Glomerular endothelial cell (primary cell): Measurements from ENCODE around the gene TIMELESS. TPM values are rescaled to one million over a fixed set of nuclear protein-coding genes. Genes with fewer than 3 reads are reported as not detected.
"Not testable (repeated sequence)": the region's sequence is repeated elsewhere in the genome, so short reads cannot be mapped to it uniquely, and the experiment has no call there.

Experiments used
- DNase-seq: peaks from one replicate; pipeline ENCODE4 v3.0.0-alpha.2; 2011; ENCODE audit warnings: low read depth, low spot score; ENCODE audit errors: extremely low read depth
- total RNA-seq: library from RNA; depleted of rRNA; stranded (reverse); fragments of >200 nt; gene quantifications from 2 replicates; pipeline ENCODE4 v1.2.3, GENCODE V29; 2015

TIMELESS gene
- total RNA-seq, 1 donor from 2014 or later = 13.9 TPM

DNA sequence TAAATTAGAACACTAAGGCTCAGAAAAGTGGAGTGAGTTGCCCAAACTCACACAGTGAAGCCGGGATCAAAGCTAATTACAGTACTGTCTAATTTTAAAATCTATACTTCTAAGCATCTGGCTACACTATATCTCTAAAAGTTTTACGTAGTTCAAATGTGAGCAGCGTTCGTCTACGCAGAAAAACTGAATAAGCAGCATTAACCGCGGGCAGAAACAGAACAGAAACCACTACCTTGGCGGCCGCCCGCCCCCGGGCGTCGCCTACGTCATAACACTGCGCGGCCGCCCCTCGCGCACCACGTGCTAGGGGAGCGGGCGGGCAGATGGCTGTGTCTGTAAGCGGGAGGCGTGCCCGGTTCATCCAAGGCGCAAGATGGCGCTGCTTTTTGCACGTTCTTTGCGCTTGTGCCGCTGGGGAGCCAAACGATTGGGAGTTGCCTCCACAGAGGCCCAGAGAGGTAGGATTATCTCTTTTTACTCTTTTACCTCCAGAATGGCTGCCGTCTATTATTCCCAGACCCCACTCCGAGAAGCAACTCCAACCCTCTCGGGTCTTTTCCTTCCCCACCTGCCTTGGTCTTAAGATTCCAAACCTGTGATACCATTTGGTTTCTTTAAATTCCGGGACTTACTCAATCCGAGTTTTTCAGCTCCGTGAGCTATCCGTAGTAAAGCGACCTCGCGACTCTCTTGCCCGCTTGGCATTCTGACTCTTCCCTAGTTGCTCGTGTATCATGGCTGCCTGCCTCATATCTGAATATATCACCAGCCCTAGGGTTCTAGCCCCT, 19.2 kb upstream of the TIMELESS start, which contains the start of gene SPRYD4:
Gene SPRYD4, plus strand, starts transcription at position 363 of the 791 bp plus-strand sequence. Its CDS starts 14 bp downstream, at position 377.
- DNase-seq = peak; percentile 34

- no peak for DNase-seq
These were observed 13.3 kb upstream of the TIMELESS start for GRCh38 chr12:56462565-56462964.

DNA sequence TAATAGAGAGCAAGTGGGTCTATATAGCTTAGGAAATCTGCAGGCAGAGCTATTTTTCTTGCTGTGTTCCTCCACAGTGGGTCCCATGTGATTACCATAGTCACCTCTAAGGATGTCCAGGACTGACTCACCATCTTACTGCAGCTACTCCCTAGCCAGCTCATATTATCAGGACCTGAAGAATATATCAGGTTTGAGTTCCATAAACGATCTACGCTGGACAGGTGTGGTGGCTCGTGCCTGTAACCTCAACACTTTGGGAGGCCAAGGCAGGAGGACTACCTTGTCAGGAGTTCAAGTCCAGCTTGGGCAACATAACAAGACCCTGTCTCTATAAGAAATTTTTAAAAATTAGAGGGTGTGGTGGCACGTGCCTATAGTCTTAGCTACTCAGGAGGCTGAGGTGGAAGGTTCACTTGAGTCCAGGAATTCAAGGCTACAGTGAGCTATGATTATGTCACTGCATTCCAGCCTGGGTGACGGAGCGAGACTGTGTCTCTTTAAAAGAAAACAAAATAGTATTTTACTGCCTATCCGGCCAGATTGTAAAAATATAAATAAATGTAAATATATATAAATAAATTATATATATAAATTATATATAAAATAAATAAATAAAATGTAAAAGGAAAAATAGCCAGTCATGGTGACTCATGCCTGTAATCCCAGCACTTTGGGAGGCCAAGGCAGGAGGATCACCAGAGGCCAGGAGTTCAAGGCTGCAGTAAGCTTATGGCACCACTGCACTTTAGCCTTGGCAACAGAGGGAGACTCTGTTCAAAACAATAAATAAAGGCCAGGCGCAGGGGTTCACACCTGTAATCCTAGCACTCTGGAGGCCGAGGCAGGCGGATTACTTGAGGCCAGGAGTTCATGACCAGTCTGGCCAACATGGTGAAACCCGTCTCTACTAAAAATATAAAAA, 12.3 kb upstream of the TIMELESS start:
- no peak for DNase-seq

DNA sequence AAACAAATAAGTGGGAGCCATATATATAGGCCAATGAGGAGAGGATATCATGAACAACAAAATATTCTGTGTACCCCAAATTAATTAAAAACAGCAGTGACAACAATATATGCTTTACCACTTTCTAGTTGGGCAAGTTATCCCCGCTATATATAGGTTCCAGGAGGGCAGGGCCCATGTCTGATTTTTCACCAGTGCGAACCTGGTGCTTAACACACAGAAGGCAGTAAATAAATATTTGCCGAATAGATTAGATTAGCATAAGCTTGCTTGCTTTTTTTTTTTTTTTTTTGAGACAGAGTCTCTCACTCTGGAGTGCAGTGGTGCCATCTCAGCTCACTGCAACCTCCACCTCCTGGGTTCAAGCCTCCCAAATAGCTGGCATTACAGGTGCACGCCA, 8.6 kb upstream of the TIMELESS start:
- no peak for DNase-seq

DNA sequence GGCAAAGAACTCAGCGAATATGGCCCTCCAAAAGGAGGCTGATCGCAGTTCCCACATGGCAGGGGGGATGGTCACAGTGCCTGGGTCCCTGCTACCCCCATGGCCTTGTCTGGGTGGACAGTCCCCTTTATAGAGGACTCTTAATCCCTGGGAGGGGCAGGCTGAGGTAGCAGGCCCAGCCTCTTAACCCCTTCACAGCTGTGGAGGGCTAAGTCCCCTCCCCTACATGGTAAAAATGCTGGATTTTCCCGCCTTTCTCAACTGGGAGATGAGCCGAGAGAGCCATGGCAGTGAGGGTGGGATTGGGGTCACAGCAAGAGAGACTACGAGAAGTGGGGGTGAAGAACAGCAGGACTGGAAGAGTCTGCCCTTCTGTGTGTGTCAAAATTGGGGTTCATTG, 5.3 kb upstream of the TIMELESS start, which contains the start of gene MIP:
Gene MIP, minus strand, starts transcription at position 101 of the 400 bp plus-strand sequence. Its CDS starts 44 bp downstream, at position 57.
- no peak for DNase-seq

DNA sequence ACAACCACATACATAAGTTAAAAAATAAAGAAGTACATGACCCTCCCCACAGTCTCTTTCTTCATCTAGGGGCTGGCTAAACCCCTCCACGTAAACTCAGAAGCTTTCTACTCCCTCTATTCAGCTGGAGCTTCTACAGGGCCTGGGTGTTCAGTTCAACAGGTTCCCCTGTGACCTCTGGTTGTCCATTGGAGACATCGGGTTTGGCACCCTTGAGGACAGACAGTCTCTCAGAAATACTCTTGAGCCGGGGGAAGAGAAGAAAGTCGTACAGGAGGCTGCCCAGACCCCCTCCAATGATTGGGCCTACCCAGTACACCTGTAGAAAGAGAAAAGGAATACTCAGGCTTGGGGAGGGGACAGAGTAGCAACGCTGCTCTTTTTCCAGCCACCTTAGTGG, 1.9 kb upstream of the TIMELESS start:
- DNase-seq = no peak

DNA sequence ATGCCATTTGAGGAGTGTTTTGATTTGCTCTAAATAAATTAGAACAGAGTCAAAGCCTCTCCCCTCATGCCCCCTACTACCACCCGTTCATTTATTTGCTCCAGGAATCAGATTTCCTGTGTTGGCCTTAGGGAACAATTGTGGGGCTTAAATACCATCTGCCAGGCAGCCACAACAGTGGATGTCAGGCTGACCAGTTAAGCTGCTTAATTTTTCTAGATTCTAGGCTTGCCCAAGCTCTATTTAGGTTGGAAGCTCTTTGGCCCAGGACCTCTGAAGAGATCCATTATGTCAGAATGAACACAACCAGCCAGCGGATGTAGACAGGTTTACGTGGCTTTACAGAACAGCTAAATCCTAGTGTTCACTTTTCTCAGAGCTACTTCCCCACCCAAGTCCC, 1.0 kb upstream of the TIMELESS start:
- DNase-seq = no peak

DNA sequence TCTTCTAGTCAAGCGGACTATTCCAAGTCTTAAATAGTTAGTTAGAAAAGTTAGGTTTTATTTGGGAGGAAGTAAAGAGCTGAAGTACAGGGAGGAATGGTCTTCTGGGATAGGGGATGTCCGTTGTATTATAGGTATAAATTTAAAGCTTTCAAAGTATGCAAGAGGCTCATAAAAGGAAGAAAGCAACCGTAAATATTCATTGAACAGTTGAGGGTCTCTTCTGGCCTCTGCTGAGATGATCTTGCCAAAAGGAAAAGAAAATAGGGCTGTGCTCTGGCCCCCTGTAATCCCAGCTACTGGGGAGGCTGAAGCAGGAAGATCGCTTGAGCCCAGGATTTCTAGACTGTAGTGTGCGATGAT, 377 bp upstream of the TIMELESS start:
- no peak for DNase-seq

DNA sequence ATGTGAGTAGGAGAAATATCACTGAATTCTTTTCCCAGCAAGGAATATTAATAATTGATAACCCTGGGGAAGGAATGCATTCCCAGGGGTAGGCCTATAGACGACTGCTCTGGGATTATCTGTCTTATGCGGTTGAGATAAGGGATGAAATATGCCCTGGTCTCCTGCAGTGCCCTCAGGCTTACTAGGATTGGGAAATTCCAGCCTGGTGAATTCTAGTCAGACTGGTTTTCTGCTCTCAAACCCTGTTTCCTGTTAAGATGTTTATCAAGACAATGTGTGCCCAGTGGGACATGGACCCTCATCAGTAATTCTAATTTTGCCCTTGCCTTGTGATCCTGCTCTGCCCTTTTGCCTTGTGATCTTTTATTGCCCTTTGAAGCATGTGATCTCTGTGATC, 6.0 kb downstream of the TIMELESS start:
- DNase-seq = not testable (repeated sequence)

- no peak for DNase-seq
These were observed 11.6 kb downstream of the TIMELESS start for GRCh38 chr12:56437430-56438176.

DNA sequence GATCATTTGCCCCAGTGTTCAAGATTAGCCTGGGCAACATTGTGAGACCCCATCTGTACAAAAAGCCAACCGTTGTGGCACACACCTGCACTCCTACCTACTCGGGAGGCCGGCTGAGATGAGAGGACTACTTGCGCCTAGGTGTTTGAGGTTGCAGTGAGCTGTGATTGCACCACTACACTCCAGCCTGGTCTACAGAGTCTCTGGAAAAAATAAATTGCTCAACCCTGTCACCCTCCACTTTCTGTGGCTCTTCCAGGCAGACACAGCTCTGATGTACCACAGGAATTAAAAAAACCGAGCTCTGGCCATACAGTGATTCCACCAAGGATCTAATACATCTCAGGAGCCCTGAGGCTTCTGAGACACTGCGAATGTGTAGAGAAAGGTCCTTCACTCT, 14.4 kb downstream of the TIMELESS start:
- no peak for DNase-seq

- no peak for DNase-seq
These were observed 17.4 kb downstream of the TIMELESS start for GRCh38 chr12:56431850-56432249.

GRCh38 chr12:56431288-56431687, 17.9 kb downstream of the TIMELESS start:
- no peak for DNase-seq

DNA sequence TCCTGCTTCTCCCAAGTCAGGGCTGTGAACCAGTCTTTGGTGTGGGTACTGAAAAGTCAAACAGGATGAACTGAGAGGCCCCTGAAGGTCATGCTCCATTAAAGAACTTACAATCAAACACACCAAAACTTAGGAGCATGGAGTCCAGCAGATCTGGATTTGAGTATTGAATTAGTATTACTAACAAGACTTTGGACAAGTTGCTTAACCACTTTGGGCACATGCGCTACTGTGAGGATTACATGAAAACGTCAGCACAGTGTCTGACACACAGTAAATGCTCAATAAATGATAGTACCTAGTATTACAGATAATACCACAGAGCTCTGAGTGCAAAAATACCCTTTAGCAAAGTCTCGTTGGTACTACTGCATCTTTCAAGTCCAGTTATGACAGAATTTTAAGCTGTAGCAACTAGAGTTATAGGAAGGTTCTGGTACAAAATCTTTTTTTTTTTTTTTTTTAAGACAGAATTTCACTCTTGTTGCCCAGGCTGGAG, 23.2 kb downstream of the TIMELESS start:
- DNase-seq = no peak

DNA sequence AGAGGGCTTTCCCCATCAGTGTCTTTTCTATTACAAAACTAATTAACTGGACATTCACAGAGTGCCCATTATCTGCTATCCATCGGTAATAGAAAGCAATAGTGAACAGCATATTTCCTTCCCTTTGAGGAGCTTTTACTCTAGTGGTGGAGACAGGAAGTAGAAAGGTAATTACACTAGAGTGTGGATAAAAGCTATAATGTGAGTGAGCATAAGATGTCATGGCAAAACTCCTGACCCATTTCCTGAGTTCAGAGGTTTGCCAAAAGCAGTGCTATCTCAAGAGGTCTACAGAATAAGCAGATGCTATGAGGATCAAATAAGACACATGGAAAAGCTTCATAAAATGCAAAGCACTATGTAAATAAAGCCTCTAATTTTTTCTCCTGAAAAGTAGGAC, 24.0 kb downstream of the TIMELESS start:
- no peak for DNase-seq

DNA sequence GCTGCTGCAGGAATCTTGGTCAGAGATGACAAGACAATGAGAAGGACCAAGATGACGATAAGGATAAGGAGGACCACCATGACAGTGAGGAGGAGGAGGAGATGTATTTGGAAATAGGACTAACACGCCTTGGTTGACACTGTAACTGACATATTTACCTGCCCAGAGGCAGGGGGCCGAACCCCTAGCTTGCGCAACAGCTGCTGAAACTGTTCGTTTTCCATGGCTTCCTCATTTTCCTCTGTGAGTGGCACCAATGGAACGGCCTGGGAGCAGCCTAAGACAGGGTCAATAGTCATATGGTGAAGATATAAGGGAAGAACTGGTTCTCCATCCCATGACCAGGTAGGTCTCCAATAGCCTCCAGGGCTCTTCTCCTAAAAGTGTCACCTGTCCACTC, 28.8 kb downstream of the TIMELESS start:
- no peak for DNase-seq

- DNase-seq = no peak
These were observed 31.5 kb downstream of the TIMELESS start for GRCh38 chr12:56417739-56418138.

DNA sequence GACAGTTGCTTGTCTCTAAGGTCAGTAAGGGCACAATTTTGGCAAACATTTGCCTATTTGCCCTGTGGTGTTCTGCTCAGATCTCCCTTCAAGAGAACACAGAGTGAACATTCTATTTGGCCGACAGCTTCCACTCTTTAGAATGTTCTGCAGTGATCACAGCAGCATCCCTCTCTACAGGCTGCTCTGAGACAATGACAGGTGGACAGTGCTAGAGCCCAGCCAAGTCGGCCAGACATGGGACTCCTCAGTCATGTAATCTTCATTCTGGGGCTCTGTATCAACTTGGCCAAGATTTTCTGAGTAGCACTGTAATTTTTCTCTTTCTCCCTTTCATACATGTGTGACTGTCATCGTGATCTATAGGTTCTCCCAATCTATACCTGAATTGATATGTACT, 34.8 kb downstream of the TIMELESS start:
- DNase-seq = no peak

- DNase-seq = no peak
These were observed 35.8 kb downstream of the TIMELESS start for GRCh38 chr12:56413392-56413791.

DNA sequence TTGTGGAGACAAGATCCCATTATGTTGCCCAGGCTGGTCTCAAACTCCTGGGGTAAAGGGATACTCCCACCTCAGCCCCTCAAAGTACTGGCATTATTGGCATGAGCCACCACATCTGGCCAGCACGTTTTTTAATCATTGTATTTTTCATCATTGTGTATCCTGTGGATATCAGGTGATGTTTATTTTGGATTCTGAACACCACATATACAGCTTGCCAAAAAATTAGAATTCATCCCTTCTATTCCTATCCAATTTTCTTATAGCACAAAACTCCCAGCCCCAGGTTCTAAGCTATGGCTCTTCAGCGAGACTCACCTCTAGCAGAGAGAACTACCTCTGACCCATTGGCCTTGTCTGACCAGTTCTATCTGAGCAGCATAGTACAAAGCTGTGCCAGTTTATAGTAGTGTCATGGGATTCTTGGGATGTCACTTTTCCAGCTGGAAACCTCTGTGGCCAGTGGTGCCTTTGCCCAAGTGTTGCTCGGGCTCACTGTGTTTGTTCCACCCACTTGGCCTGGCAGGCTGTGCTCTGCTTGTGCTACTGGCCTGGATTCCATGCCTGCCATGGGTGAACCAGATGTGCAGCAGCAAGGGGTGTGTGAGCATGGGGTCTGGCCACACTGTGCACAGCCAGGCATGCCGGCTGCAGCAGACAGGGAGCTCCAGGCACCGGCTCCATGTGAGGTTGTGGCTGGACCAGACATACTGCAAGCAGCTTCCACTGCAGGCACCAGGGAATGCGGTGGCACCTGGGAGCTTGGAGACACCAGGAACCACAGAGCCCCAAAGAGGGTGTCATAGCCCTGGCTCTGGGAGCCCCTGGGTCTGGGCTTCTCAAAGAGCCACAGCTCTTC, 37.2 kb downstream of the TIMELESS start:
- no peak for DNase-seq
